ENCODE results near the gene ICOSLG. TPM values are rescaled to one million over a fixed set of nuclear protein-coding genes. Genes with fewer than 3 reads are reported as not detected.

Gene ICOSLG
- total and polyA plus RNA-seq, 2 of the 4 experiments (the other 2 are of a cell fraction), result under 0.01 to 0.09 TPM

GRCh38 chr21:44255511-44255981, 14.8 kb upstream of the ICOSLG start:
- no peak overlapping the region for H2AFZ ChIP-seq (replicated peaks; ENCODE audit: low read length, poor library complexity)
- H3K14ac ChIP-seq (replicated peaks; ENCODE audit: low read depth, low read length), result no peak overlapping the region
- H3K18ac ChIP-seq (ENCODE audit: low read depth, low read length), result no peak overlapping the region
- H4K91ac ChIP-seq (ENCODE audit: insufficient read depth, low read depth, low read length), result no peak overlapping the region
- H3K4me2 ChIP-seq (ENCODE audit: low read depth, low read length), result no peak overlapping the region
- H3K9me1 ChIP-seq (ENCODE audit: insufficient read depth, low read length), result no peaks in the 10 kb centered on the region
- TF ChIP-seq USF2 (IDR thresholded peaks at IDR 0.05; ENCODE audit: low read depth, low read length) (no peak), CHD1 (IDR thresholded peaks at IDR 0.05; ENCODE audit: low read depth, low read length) (no peak), RCOR1 (IDR thresholded peaks at IDR 0.05; ENCODE audit: insufficient replicate concordance, low read length) (no peak), CTCF (conservative IDR thresholded peaks at IDR 0.05; ENCODE audit: low read depth, low read length) (no peak), MXI1 (IDR thresholded peaks at IDR 0.05; ENCODE audit: borderline replicate concordance, low read depth, low read length) (no peak), CEBPB (IDR thresholded peaks at IDR 0.05; ENCODE audit: low read depth, low read length) (no peak), POLR2A (IDR thresholded peaks at IDR 0.05; ENCODE audit: low read depth, low read length) (no peak), RFX5 (IDR thresholded peaks at IDR 0.05; ENCODE audit: low read depth, low read length) (no peak), MAZ (IDR thresholded peaks at IDR 0.05; ENCODE audit: borderline replicate concordance, low read depth, low read length) (no peak), BHLHE40 (IDR thresholded peaks at IDR 0.05; ENCODE audit: low read depth, low read length) (no peak), FOS (IDR thresholded peaks at IDR 0.05; ENCODE audit: low read depth, low read length) (no peak), RAD21 (IDR thresholded peaks at IDR 0.05; ENCODE audit: low read length) (no peak), NFE2L2 (IDR thresholded peaks at IDR 0.05; ENCODE audit: low read depth, low read length) (no peak), ELK1 (IDR thresholded peaks at IDR 0.05; ENCODE audit: borderline replicate concordance, low read depth, low read length) (no peak), SMC3 (IDR thresholded peaks at IDR 0.05; ENCODE audit: low read depth, low read length) (no peak)
- peaks cover 18% of the 10 kb centered on the region for H3K27me3 ChIP-seq (ENCODE audit: control insufficient read depth, insufficient read depth, low read length)
- ChIA-PET POLR2A (ENCODE audit: unreplicated experiment) (no interaction called here), CTCF (no interaction called here)
- peak; percentile 81 for ATAC-seq (ENCODE audit: low read depth)
- no peak overlapping the region for H3K56ac ChIP-seq (ENCODE audit: extremely low read depth, insufficient read depth, low read length)
- H2BK120ac ChIP-seq (ENCODE audit: low read depth, low read length), result no peak overlapping the region
- no peaks in the 10 kb centered on the region for H3K36me3 ChIP-seq (ENCODE audit: control insufficient read depth, insufficient read depth, low read length)
- 82% methylated on average over 7 of the region's 11 CpGs; no CpG with 5 or more reads in 1 of the 2 experiments for WGBS, 2 experiments (ENCODE audit: extremely low coverage in 2 of 2, insufficient read length in 1 of 2)
- no peak overlapping the region for H3K27ac ChIP-seq (ENCODE audit: insufficient read depth, low read length)
- no peaks in the 10 kb centered on the region for H3K4me1 ChIP-seq (ENCODE audit: control insufficient read depth, insufficient read depth, low read length)
- H3K9ac ChIP-seq (ENCODE audit: low read depth, low read length), result no peak overlapping the region
- H3K79me1 ChIP-seq (ENCODE audit: low read depth in 1 of 2, low read length in 2 of 2), result no peaks in the 10 kb centered on the region
- no peak overlapping the region for H2BK5ac ChIP-seq (ENCODE audit: low read depth, low read length, poor library complexity, severe bottlenecking)
- no peak overlapping the region for H4K8ac ChIP-seq (ENCODE audit: low read depth in 2 of 2, low read length in 2 of 2)
- H3K4me3 ChIP-seq (ENCODE audit: insufficient read depth, low read depth, low read length), result no peak overlapping the region
- no peak overlapping the region for H3K23ac ChIP-seq (ENCODE audit: low read depth, low read length)
- no peak overlapping the region for H4K5ac ChIP-seq (ENCODE audit: low read depth, low read length)
- H3K4ac ChIP-seq (ENCODE audit: low read depth, low read length), result no peak overlapping the region
- H3K9me3 ChIP-seq (ENCODE audit: control insufficient read depth, insufficient read depth, low read length), result peaks cover 8% of the 10 kb centered on the region
- no peak overlapping the region for H2BK15ac ChIP-seq (ENCODE audit: low read depth, low read length)
- H4K20me1 ChIP-seq (ENCODE audit: insufficient read depth, low read length), result no peaks in the 10 kb centered on the region
- H2AK5ac ChIP-seq (ENCODE audit: low read depth, low read length), result no peak overlapping the region
- BruUV-seq (replicated peaks), result no TSS peak
- DNase-seq, result peak; percentile 46
- H2BK20ac ChIP-seq (ENCODE audit: low read depth, low read length), result no peak overlapping the region
- intact Hi-C loops (cut with micrococcal nuclease) (no loop called here), in situ Hi-C loops (cut with MboI; ENCODE audit: low sequenced_read_pairs) (no loop called here), dilution Hi-C loops (cut with HindIII; ENCODE audit: low sequenced_read_pairs, unreplicated experiment) (no loop called here)
- no peak overlapping the region for H2AK9ac ChIP-seq (replicated peaks; ENCODE audit: low read depth, low read length, poor library complexity)

Measured in IMR-90 (cell line).